Mammary epithelial cell (primary cell): Measurements from ENCODE around the gene SCUBE3.

Experiments used
- EZH2 ChIP-seq: IDR thresholded peaks from 2 replicates; pipeline ENCODE4 v1.6.1; 2012; ENCODE audit warnings: low read length, inconsistent platforms, borderline replicate concordance
- TF ChIP-seq, protein P1 (sequence below), 2 donors: IDR thresholded peaks in 1 of 2; conservative IDR thresholded peaks in 1 of 2; 2 replicates each; pipeline ENCODE4 v1.5.1; 2011 to 2012; ENCODE audit warnings: inconsistent platforms in 2 of 2, low read length in 2 of 2, mild to moderate bottlenecking in 2 of 2, control low read depth in 1 of 2, low read depth in 1 of 2; ENCODE audit not compliant: insufficient read depth in 1 of 2; ENCODE audit errors: extremely low read depth in 1 of 2

DNA sequence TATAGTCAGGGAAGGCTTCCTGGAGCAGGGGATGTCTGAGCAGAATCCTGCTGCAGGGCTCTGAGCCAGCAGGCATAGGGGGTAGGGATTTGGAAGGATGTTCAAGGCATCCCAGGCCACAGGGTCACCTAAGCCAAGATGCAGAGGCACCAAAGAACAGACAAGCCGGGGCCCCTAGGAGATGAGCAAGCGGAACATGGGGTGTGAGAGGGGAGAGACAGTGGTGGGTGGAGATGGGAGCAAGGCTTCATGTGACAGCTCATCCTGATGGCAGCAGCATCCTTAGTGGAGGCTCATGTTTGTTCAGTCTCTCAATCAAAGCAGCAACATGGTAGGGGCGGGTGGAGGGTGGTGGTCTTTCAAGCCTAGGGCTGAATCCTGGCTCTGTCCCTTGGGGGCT is 42.9 kb upstream of the SCUBE3 start:
- TF ChIP-seq, protein P1, sequence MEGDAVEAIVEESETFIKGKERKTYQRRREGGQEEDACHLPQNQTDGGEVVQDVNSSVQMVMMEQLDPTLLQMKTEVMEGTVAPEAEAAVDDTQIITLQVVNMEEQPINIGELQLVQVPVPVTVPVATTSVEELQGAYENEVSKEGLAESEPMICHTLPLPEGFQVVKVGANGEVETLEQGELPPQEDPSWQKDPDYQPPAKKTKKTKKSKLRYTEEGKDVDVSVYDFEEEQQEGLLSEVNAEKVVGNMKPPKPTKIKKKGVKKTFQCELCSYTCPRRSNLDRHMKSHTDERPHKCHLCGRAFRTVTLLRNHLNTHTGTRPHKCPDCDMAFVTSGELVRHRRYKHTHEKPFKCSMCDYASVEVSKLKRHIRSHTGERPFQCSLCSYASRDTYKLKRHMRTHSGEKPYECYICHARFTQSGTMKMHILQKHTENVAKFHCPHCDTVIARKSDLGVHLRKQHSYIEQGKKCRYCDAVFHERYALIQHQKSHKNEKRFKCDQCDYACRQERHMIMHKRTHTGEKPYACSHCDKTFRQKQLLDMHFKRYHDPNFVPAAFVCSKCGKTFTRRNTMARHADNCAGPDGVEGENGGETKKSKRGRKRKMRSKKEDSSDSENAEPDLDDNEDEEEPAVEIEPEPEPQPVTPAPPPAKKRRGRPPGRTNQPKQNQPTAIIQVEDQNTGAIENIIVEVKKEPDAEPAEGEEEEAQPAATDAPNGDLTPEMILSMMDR (conservative IDR thresholded peaks at IDR 0.05 in 1 of 2, IDR thresholded peaks at IDR 0.05 in 1 of 2; ENCODE audit: extremely low read depth in 1 of 2, insufficient read depth in 1 of 2, low read depth in 1 of 2, low read length in 2 of 2): no peak
- no peak for TF ChIP-seq EZH2
